GM18511 (cell line): Measurements from ENCODE around the gene GHRL.

Experiments used
- ATAC-seq: cut with Tn5 transposase; IDR thresholded peaks from one replicate; pipeline ENCODE4 v1.9.1; 2021; ENCODE audit warnings: mild to moderate bottlenecking, moderate library complexity; ENCODE audit not compliant: unreplicated experiment

The GHRL gene

GRCh38 chr3:10328460-10329071 is 35.8 kb upstream of the GHRL start:
- no peak for ATAC-seq

GRCh38 chr3:10327592-10327991 is 34.8 kb upstream of the GHRL start:
- ATAC-seq: no peak

- no peak for ATAC-seq
Observed at GRCh38 chr3:10322352-10322710, 29.6 kb upstream of the GHRL start.

- ATAC-seq: no peak
Observed at GRCh38 chr3:10321630-10322351, 29.0 kb upstream of the GHRL start.

GRCh38 chr3:10320320-10320677 is 27.6 kb upstream of the GHRL start:
- peak; percentile 5 for ATAC-seq

GRCh38 chr3:10319804-10320203 is 27.1 kb upstream of the GHRL start:
- ATAC-seq: no peak

GRCh38 chr3:10319251-10319650 is 26.5 kb upstream of the GHRL start:
- ATAC-seq: no peak

- no peak for ATAC-seq
Observed at GRCh38 chr3:10317961-10318350, 25.2 kb upstream of the GHRL start.

GRCh38 chr3:10317311-10317960 is 24.7 kb upstream of the GHRL start:
- no peak for ATAC-seq

- no peak for ATAC-seq
Observed at GRCh38 chr3:10315771-10316344, 23.1 kb upstream of the GHRL start.

- ATAC-seq: no peak
Observed at GRCh38 chr3:10315101-10315500, 22.4 kb upstream of the GHRL start.

GRCh38 chr3:10312861-10313260 is 20.1 kb upstream of the GHRL start:
- ATAC-seq: no peak

GRCh38 chr3:10312391-10312790 is 19.6 kb upstream of the GHRL start:
- ATAC-seq: no peak

GRCh38 chr3:10311710-10312109 is 19.0 kb upstream of the GHRL start:
- ATAC-seq: no peak

GRCh38 chr3:10310578-10310977 is 17.8 kb upstream of the GHRL start:
- no peak for ATAC-seq

- ATAC-seq: no peak
Observed at GRCh38 chr3:10309736-10310135, 17.0 kb upstream of the GHRL start.

GRCh38 chr3:10308678-10309077 is 15.9 kb upstream of the GHRL start:
- ATAC-seq: no peak

- ATAC-seq: no peak
Observed at GRCh38 chr3:10306156-10306555, 13.4 kb upstream of the GHRL start.

- no peak for ATAC-seq
Observed at GRCh38 chr3:10305331-10305902, 12.7 kb upstream of the GHRL start.

GRCh38 chr3:10304905-10305304 is 12.2 kb upstream of the GHRL start:
- ATAC-seq: no peak

- ATAC-seq: no peak
Observed at GRCh38 chr3:10303785-10304184, 11.0 kb upstream of the GHRL start.

GRCh38 chr3:10303105-10303504 is 10.4 kb upstream of the GHRL start:
- no peak for ATAC-seq
